ENCODE data around the gene EEF1AKMT2. TPM values are rescaled to one million over a fixed set of nuclear protein-coding genes. Genes with fewer than 3 reads are reported as not detected.

Gene EEF1AKMT2
- total and polyA plus RNA-seq, 2 of the 13 experiments (the other 11 are each of a cell fraction or from before 2014, with no cell fraction given): 11.3 to 19.3 TPM

DNA sequence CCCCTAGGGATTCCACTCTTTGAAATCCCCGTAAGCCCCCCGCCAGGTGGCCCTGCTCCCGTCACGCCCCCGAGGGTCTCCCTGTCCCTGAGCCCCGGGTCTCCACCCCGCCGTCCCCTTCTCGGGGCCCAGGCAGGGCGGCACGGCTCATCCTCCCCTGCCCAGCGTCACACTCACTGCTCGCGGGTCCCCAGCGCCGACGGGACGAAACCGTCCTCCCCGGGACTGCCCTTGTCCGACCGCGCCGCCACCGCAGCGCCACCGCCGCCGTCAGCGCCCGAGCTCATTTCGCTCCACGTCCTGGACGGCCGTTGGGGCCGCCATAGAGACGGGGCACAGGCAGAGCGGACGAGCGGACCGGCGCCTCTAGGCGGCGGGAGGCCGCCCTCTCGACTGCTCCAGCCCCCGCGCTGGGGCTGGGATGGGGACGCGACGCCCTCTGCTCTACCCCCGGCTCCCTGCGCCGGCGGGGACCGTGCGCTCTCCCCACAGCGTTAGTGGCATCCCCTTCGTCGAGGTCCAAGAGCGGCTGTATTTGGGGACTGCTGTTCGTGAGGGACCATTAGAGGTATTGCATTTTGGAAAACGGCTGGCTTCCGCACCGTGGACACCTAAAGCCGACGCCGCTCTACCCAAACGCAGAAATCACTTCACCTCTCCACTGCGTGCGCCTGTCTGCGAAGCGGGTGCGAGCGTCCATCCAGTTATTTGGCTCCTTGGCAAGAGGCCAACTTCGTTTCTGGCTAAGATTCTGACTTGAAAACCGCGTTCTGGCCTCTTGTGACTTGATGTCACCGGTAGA is at the start of gene EEF1AKMT2 (continued):
- TF ChIP-seq, protein P1, sequence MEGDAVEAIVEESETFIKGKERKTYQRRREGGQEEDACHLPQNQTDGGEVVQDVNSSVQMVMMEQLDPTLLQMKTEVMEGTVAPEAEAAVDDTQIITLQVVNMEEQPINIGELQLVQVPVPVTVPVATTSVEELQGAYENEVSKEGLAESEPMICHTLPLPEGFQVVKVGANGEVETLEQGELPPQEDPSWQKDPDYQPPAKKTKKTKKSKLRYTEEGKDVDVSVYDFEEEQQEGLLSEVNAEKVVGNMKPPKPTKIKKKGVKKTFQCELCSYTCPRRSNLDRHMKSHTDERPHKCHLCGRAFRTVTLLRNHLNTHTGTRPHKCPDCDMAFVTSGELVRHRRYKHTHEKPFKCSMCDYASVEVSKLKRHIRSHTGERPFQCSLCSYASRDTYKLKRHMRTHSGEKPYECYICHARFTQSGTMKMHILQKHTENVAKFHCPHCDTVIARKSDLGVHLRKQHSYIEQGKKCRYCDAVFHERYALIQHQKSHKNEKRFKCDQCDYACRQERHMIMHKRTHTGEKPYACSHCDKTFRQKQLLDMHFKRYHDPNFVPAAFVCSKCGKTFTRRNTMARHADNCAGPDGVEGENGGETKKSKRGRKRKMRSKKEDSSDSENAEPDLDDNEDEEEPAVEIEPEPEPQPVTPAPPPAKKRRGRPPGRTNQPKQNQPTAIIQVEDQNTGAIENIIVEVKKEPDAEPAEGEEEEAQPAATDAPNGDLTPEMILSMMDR (CRISPR knock-in tag; IDR thresholded peaks at IDR 0.05): peak; percentile 66
- 0 out of 2 replicates have a peak, but pooled peaks have one; percentile 17 for TF ChIP-seq ZNF124 (CRISPR knock-in tag; IDR thresholded peaks at IDR 0.05)
- peak; percentile 79; the same call in 1 of the 2 replicates for TF ChIP-seq ZSCAN9 (CRISPR knock-in tag; IDR thresholded peaks at IDR 0.05; ENCODE audit: borderline replicate concordance)
- TF ChIP-seq PITX1 (CRISPR knock-in tag; IDR thresholded peaks at IDR 0.05): peak; percentile 61; the same call in 1 of the 2 replicates
- TF ChIP-seq NFE2L2 (IDR thresholded peaks at IDR 0.05; ENCODE audit: low read length): no peak
- peak; percentile 69; the same call in 1 of the 2 replicates for TF ChIP-seq SIN3A (IDR thresholded peaks at IDR 0.05; ENCODE audit: borderline replicate concordance, low read depth, low read length)
- TF ChIP-seq, protein P2, sequence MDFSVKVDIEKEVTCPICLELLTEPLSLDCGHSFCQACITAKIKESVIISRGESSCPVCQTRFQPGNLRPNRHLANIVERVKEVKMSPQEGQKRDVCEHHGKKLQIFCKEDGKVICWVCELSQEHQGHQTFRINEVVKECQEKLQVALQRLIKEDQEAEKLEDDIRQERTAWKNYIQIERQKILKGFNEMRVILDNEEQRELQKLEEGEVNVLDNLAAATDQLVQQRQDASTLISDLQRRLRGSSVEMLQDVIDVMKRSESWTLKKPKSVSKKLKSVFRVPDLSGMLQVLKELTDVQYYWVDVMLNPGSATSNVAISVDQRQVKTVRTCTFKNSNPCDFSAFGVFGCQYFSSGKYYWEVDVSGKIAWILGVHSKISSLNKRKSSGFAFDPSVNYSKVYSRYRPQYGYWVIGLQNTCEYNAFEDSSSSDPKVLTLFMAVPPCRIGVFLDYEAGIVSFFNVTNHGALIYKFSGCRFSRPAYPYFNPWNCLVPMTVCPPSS (IDR thresholded peaks at IDR 0.05): no peak
- TF ChIP-seq, protein P3, sequence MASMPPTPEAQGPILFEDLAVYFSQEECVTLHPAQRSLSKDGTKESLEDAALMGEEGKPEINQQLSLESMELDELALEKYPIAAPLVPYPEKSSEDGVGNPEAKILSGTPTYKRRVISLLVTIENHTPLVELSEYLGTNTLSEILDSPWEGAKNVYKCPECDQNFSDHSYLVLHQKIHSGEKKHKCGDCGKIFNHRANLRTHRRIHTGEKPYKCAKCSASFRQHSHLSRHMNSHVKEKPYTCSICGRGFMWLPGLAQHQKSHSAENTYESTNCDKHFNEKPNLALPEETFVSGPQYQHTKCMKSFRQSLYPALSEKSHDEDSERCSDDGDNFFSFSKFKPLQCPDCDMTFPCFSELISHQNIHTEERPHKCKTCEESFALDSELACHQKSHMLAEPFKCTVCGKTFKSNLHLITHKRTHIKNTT (CRISPR knock-in tag; IDR thresholded peaks at IDR 0.05): no peak
- TF ChIP-seq, protein P4, sequence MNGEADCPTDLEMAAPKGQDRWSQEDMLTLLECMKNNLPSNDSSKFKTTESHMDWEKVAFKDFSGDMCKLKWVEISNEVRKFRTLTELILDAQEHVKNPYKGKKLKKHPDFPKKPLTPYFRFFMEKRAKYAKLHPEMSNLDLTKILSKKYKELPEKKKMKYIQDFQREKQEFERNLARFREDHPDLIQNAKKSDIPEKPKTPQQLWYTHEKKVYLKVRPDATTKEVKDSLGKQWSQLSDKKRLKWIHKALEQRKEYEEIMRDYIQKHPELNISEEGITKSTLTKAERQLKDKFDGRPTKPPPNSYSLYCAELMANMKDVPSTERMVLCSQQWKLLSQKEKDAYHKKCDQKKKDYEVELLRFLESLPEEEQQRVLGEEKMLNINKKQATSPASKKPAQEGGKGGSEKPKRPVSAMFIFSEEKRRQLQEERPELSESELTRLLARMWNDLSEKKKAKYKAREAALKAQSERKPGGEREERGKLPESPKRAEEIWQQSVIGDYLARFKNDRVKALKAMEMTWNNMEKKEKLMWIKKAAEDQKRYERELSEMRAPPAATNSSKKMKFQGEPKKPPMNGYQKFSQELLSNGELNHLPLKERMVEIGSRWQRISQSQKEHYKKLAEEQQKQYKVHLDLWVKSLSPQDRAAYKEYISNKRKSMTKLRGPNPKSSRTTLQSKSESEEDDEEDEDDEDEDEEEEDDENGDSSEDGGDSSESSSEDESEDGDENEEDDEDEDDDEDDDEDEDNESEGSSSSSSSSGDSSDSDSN (CRISPR knock-in tag; IDR thresholded peaks at IDR 0.05): peak; percentile 99
- 0 out of 2 replicates have a peak, but pooled peaks have one; percentile 21 for TF ChIP-seq ZSCAN25 (CRISPR knock-in tag; IDR thresholded peaks at IDR 0.05)
- peak; percentile 87; the same call in 1 of the 2 replicates for TF ChIP-seq SRY (CRISPR knock-in tag; IDR thresholded peaks at IDR 0.05)
- TF ChIP-seq ZNF350 (CRISPR knock-in tag; IDR thresholded peaks at IDR 0.05; ENCODE audit: borderline replicate concordance, low read depth): peak; percentile 84; the same call in 1 of the 2 replicates
- peak; percentile 62; the same call in 1 of the 2 replicates for TF ChIP-seq CC2D1A (CRISPR knock-in tag; IDR thresholded peaks at IDR 0.05)
- peak; percentile 93 for TF ChIP-seq REPIN1 (CRISPR knock-in tag; IDR thresholded peaks at IDR 0.05; ENCODE audit: borderline replicate concordance, low read depth)
- no peak for TF ChIP-seq FOXP1 (IDR thresholded peaks at IDR 0.05)
- TF ChIP-seq FOXP1 (CRISPR knock-in tag; IDR thresholded peaks at IDR 0.05): no peak
- TF ChIP-seq HMG20A (CRISPR knock-in tag; IDR thresholded peaks at IDR 0.05; ENCODE audit: borderline replicate concordance): peak; percentile 44; the same call in 1 of the 2 replicates
- TF ChIP-seq NR2F6 (IDR thresholded peaks at IDR 0.05): no peak
- no peak for TF ChIP-seq NR2F6 (CRISPR knock-in tag; IDR thresholded peaks at IDR 0.05)
- TF ChIP-seq, protein P5, sequence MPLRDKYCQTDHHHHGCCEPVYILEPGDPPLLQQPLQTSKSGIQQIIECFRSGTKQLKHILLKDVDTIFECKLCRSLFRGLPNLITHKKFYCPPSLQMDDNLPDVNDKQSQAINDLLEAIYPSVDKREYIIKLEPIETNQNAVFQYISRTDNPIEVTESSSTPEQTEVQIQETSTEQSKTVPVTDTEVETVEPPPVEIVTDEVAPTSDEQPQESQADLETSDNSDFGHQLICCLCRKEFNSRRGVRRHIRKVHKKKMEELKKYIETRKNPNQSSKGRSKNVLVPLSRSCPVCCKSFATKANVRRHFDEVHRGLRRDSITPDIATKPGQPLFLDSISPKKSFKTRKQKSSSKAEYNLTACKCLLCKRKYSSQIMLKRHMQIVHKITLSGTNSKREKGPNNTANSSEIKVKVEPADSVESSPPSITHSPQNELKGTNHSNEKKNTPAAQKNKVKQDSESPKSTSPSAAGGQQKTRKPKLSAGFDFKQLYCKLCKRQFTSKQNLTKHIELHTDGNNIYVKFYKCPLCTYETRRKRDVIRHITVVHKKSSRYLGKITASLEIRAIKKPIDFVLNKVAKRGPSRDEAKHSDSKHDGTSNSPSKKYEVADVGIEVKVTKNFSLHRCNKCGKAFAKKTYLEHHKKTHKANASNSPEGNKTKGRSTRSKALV (CRISPR knock-in tag; IDR thresholded peaks at IDR 0.05): peak; percentile 97
- TF ChIP-seq NPAS2 (CRISPR knock-in tag; IDR thresholded peaks at IDR 0.05; ENCODE audit: borderline replicate concordance): no peak
